Activated CD4-positive, CD25-positive, alpha-beta regulatory T cell treated with anti-CD3 and anti-CD28 coated beads, Interleukin-2, amount 50 U/mL, for 16 hours (primary cell): ENCODE measurements around the gene VN1R5.

ENCODE experiments used
- DNase-seq: peaks from one replicate; pipeline ENCODE4 v3.0.0-alpha.2; 2020; ENCODE audit warnings: low read depth, low spot score

The VN1R5 gene

DNA sequence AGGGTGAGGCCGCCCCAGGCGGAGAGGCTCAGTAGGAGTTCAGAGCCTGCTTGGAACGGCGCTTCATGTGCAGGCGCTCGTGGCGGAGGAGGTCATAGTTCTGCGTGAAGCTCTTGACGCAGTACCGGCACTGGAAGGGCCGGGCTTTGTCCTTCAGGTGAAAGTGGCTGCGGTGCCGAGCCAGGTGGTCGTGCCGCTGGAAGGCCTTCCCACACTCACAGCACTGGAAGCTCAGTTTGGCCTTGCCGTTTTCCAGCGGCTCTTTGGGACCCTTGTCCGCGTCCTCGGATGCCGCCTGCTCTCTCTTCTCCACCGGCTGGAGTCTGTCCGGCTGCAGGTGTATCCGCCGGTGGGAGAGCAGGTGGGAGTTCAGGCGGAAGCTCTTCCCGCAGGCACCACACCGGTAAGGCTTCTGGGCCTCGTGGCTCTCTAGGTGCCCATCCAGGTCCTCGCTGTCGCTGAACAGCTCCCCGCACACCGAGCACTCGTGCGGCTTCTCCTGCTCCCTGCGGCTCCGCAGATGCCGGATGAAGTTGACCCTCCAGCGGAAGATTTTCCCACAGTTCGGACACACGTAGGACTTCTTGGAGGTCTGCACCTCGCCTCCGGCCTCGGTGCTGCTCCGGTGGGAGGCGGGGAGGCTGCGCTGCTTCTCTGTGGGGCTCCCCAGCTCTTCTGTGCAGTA lies 44.8 kb downstream of the VN1R5 start:
- DNase-seq = no peak

DNA sequence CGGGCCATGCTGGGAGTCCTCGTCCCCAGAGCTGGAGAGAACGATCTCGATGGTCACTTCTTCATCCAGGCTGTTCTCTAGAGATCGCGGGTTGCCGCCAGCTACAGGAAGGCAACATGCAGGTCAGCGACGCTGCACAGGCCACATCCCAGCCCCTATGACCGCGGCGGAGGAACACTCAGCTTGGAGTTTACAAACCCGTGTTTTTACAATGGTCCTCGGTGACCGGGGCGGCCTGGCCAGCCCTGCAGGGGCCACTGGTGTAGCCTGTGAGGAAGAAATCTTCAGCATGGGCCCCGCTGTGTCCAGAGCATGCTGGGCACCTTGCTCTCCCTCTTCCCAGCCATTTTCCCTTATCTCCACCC lies 45.3 kb downstream of the VN1R5 start:
- DNase-seq = no peak

GRCh38 chr1:247303216-247303615 lies 47.3 kb downstream of the VN1R5 start:
- DNase-seq = no peak

- no peak for DNase-seq
These were observed 48.2 kb downstream of the VN1R5 start for GRCh38 chr1:247304031-247304430.
